ENCODE measurements around the gene WTAP.
A peak's percentile ranks its signal among the peaks of the same experiment; 100 is the strongest.
"Not testable (repeated sequence)": the region's sequence is repeated elsewhere in the genome, so short reads cannot be mapped to it uniquely, and the experiment has no call there.

WTAP gene

DNA sequence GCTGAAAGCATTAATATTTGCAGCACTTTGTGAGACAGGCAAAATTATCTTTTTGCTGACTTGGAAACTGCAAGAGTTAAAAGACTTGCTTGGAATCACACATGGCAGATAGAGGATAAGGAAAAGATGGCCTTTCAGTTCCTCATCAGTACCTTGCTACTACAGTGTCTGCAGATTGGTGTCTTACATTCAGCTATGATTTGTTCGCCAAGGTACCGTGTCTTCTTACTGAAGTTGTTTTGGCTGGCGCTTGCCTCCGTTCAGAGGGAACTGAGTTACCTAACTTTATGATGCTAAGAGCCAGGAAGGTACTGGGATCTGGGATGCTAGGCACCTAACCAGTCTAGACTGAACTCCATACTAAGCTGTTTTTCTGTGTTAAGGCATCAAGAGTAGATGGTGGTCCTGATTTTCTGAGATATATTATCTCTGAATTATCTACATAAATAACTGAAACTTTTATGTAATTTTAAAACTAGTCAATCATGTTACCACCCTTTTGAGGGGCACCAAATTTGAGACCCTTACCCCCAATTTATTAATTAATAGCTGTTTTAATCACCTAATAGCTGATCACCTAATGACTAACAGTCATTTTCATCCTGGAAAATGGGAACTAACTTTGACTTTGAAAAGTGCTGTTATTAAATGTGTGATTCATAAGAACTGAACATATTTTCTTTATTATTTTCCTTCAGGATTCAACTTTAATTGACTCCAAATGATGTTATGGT is 2.5 kb downstream of the WTAP start:
- DNase-seq (ENCODE audit: low spot score): no peak

GRCh38 chr6:159730332-159730676 is 3.0 kb downstream of the WTAP start:
- DNase-seq (ENCODE audit: low spot score): no peak

DNA sequence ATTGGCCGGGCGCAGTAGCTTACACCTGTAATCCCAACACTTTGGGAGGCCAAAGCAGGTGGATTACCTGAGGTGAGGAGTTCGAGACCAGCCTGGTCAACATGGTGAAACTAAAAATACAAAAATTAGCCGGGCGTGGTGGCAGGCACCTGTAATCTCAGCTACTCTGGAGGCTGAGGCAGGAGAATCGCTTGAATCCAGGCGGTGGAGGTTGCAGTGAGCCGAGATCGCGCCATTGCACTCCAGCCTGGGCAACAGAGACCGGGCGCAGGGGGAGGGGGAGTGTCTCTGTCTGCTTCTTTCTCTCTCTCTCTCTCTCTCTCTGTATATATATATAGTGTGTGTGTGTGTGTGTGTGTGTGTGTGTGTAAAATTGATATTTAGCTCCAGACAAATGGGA is 5.2 kb downstream of the WTAP start:
- not testable (repeated sequence) for DNase-seq (ENCODE audit: low spot score)

DNA sequence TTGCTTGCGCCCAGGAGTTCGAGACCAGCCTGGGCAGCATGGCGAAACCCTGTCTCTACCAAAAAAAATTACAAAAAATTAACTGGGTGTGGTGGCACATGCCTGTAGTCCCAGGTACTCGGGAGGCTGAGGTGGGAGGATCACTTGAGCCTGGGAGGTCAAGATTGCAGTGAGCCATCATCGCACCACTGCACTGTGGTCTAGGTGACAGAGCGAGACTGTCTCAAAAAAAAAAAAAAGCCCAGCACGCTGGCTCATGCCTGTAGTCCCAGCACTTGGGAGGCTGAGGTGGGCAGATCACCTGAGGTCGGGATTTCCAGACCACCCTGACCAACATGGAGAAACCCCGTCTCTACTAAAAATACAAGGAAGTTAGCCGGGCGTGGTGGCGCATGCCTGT is 6.1 kb downstream of the WTAP start:
- DNase-seq (ENCODE audit: low spot score): not testable (repeated sequence)

DNA sequence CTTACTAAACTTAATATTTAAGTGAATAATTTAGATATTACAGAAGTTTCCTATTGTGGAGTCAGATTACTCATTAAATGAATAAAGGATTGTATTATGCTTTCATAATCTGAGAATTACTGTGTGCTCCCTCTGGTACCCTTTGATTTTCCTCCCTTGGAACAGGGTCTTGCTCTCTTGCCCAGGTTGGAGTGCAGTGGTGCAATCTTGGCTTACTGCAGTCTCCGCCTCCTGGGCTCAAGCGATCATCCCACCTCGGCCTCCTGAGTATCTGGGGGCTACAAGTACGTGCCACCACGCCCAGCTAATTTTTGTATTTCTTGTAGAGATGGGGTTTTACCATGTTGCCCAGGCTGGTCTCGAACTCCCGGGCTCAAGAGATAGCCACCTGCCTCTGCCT is 9.6 kb downstream of the WTAP start:
- no peak for DNase-seq (ENCODE audit: low spot score)

GRCh38 chr6:159739341-159739740 is 12.0 kb downstream of the WTAP start:
- no peak for DNase-seq (ENCODE audit: low spot score)

GRCh38 chr6:159742165-159742564 is 14.9 kb downstream of the WTAP start:
- no peak for DNase-seq (ENCODE audit: low spot score)

GRCh38 chr6:159745081-159745480 is 17.8 kb downstream of the WTAP start:
- no peak for DNase-seq (ENCODE audit: low spot score)

GRCh38 chr6:159746759-159747158 is 19.5 kb downstream of the WTAP start:
- DNase-seq (ENCODE audit: low spot score): no peak

- not testable (repeated sequence) for DNase-seq (ENCODE audit: low spot score)
Observed at GRCh38 chr6:159748127-159748526, 20.8 kb downstream of the WTAP start.

- DNase-seq (ENCODE audit: low spot score): no peak
Observed at GRCh38 chr6:159751448-159751847, 24.1 kb downstream of the WTAP start.

GRCh38 chr6:159753081-159753872 is 26.0 kb downstream of the WTAP start:
- no peak for DNase-seq (ENCODE audit: low spot score)

GRCh38 chr6:159754401-159754800 is 27.1 kb downstream of the WTAP start:
- DNase-seq (ENCODE audit: low spot score): no peak

GRCh38 chr6:159754959-159755914 is 27.9 kb downstream of the WTAP start:
- DNase-seq (ENCODE audit: low spot score): no peak

DNA sequence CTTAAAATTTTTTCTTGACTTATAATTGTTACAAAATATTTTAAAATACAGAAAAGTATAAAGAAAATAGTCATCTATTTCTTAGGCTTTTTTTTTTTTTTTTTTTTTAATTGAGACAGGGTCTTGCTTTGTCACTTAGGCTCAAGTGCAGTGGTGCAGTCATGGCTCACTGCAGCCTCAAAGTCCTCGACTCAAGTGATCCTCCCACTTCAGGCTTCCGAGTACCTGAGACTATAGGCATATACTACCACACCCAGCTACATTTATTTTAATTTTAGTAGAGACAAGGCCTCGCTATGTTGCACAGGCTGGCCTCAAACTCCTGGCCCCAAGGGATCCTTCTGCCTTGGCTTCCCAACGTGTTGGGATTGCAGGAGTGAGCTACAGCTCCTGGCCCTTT is 29.2 kb downstream of the WTAP start:
- no peak for DNase-seq (ENCODE audit: low spot score)

DNA sequence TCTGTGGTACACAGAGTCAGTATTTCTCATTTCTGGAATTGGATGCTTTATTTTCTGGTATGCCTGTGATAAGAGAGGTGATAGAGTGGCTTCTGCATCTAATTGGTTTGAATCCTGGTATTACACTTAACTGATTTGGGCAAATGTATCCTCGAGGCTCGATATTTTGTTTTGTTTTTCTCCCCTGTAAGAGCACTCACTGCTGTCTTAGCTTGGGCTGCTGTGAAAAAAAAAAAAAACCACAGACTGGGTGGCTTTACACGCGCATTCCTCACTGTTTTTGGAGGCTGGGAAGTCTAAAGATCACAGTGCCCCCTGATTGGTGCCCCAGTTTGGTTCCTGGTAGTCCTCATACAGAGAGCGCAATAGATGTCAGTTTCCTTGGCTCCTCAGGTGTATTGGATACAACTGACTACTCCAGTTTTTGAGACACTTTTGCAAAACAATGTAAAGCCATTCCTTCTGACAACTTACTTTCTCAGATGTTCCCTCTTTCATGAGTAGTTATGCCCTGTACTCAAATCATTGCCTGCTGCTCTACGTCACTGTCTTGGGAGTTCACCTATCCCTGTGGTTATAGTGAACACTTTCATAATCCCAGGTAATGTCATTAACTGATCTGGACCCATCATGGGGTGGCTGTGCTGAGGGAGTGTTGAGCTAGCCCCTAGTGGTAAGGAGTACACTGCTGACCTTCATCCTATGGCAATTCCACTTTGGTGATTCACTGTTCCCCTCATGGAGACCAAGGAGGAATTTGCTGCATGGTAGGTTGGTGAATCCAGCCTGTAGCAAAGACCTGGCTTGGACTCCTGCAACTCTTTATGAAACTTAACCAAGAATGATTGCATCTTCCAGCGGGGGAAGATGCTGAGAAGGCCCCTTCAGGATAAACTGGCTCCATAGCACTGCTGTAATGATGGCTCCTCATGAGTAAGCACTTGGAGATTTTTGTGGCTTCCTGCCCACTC is 31.0 kb downstream of the WTAP start:
- DNase-seq (ENCODE audit: low spot score): peak; percentile 39

DNA sequence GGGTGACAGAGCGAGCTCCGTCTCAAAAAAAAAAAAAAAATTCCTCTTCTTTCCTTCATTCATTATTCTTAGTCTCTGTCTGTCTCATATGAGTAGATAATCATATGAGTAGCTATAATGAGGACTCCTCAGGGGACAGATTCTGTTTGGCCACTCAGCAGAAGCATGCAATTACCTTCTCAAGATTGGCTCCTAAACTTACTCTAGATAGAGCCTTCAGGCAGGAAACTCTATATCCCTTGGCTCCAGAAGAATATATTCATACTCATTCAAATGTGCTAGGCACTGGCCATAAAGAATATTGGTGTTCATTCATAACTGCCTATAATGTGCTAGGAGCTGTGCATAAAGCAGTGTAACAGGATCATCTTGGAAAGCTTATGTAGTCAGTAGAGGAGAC is 32.3 kb downstream of the WTAP start:
- DNase-seq (ENCODE audit: low spot score): no peak

DNA sequence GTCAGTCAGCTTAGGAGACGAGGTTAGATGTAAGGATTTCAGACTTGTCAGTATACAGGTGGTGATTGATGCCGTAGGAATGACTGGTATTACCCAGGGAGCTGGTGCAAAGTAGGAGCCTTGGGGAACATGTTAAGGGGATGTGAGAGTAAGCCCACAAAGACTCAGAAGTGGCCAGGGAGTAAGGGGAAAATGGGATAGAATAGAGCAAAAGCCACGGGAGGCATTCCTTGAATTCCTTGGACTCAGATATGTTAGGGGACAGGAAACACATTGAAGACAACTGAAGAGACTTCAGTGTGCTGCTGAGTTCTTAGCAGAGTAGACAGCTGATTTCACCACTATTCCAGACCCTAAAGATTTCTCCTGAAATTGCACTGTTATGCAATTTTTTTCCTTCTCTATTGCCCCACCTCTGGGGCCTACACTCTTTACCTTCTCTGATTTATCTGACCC is 33.3 kb downstream of the WTAP start:
- DNase-seq (ENCODE audit: low spot score): peak; percentile 17

GRCh38 chr6:159761129-159761872 is 34.0 kb downstream of the WTAP start:
- DNase-seq (ENCODE audit: low spot score): peak; percentile 24

GRCh38 chr6:159761873-159762680 is 34.8 kb downstream of the WTAP start, which contains the start of gene ACAT2:
Gene ACAT2, plus strand, starts transcription at chr6:159762045. Its CDS starts 43 bp downstream, at chr6:159762088.
- DNase-seq (ENCODE audit: low spot score): peak; percentile 99

Measured in HuH-7 (cell line).